CD4-positive, alpha-beta memory T cell (primary cell): ENCODE data around the gene MORN1. TPM values are rescaled to one million over a fixed set of nuclear protein-coding genes. Genes with fewer than 3 reads are reported as not detected.

ENCODE experiments used
- CTCF ChIA-PET: fragments of 350-600 bp; sonication (Branson Sonifier 250); formaldehyde crosslinking; loops from one replicate; lab custom pipeline; 2021; ENCODE audit warnings: inconsistent platforms; ENCODE audit not compliant: partially characterized antibody; lab: Charles Lee
- POLR2A ChIA-PET: fragments of 350-600 bp; sonication (Branson Sonifier 250); formaldehyde crosslinking; loops from one replicate; lab custom pipeline; 2021; ENCODE audit not compliant: partially characterized antibody; lab: Charles Lee
- DNase-seq, 5 donors: peaks; one replicate each; pipeline versions ENCODE4 v3.0.0 to v3.0.0-alpha.2; 2020 to 2022; ENCODE audit warnings: mixed read lengths in 1 of 5
- H3K27ac ChIP-seq: one replicate; pipeline ENCODE4 v1.7.0; 2013; ENCODE audit warnings: low read depth, low read length
- H3K27me3 ChIP-seq: 2 replicates; pipeline ENCODE4 v1.7.0; 2013; ENCODE audit warnings: mild to moderate bottlenecking, low read length, moderate library complexity; ENCODE audit not compliant: insufficient read depth
- H3K36me3 ChIP-seq: 2 replicates; pipeline ENCODE4 v1.7.0; 2013; ENCODE audit warnings: mild to moderate bottlenecking, low read length, moderate library complexity; ENCODE audit not compliant: insufficient read depth
- H3K4me1 ChIP-seq: 2 replicates; pipeline ENCODE4 v1.7.0; 2013; ENCODE audit warnings: mild to moderate bottlenecking, low read length, moderate library complexity; ENCODE audit not compliant: insufficient read depth
- H3K4me3 ChIP-seq, 2 donors: one replicate each; pipeline ENCODE4 v1.7.0; 2013; ENCODE audit warnings: low read length in 2 of 2, mild to moderate bottlenecking in 1 of 2
- H3K9me3 ChIP-seq, 2 donors: one replicate each; pipeline ENCODE4 v1.7.0; 2013; ENCODE audit warnings: low read length in 2 of 2, control low read depth in 1 of 2; ENCODE audit not compliant: control insufficient read depth in 1 of 2
- H3K27ac Mint-ChIP-seq, 7 donors: one replicate each; pipeline ENCODE4 v1.8.0; 2020 to 2021; ENCODE audit warnings: mixed read lengths in 7 of 7, mild to moderate bottlenecking in 6 of 7, inconsistent platforms in 3 of 7, moderate library complexity in 3 of 7
- H3K27me3 Mint-ChIP-seq, 2 donors: one replicate each; pipeline ENCODE4 v1.8.0; 2020 to 2021; ENCODE audit warnings: mixed read lengths in 2 of 2
- H3K36me3 Mint-ChIP-seq, 2 donors: one replicate each; pipeline ENCODE4 v1.8.0; 2020 to 2021; ENCODE audit warnings: mixed read lengths in 2 of 2, inconsistent platforms in 1 of 2, mild to moderate bottlenecking in 1 of 2
- H3K4me1 Mint-ChIP-seq, 4 donors: one replicate each; pipeline ENCODE4 v1.8.0; 2020 to 2021; ENCODE audit warnings: mixed read lengths in 4 of 4, mild to moderate bottlenecking in 1 of 4
- H3K4me3 Mint-ChIP-seq, 8 donors: one replicate each; pipeline ENCODE4 v1.8.0; 2020 to 2021; ENCODE audit warnings: mixed read lengths in 8 of 8, mild to moderate bottlenecking in 7 of 8, moderate library complexity in 6 of 8, inconsistent platforms in 3 of 8
- H3K9me3 Mint-ChIP-seq, 8 donors: one replicate each; pipeline ENCODE4 v1.8.0; 2020 to 2021; ENCODE audit warnings: mixed read lengths in 8 of 8, mild to moderate bottlenecking in 5 of 8, inconsistent platforms in 3 of 8, moderate library complexity in 1 of 8
- intact Hi-C: fragments of 100-400 bp; cut with micrococcal nuclease; formaldehyde crosslinking; loops from one replicate; pipeline ENCODE4 v1.15.1; 2023
- polyA plus RNA-seq, 2 donors: library from polyadenylated mRNA; unstranded; fragments of 300-500 nt; fragmentation: Illumina TruSeq; gene quantifications; one replicate each; pipeline ENCODE4 v1.2.3, GENCODE V29; 2021
- total RNA-seq, 2 experiments: library from RNA; stranded (reverse); gene quantifications; one replicate each; pipeline ENCODE4 v1.2.3, GENCODE V29; 2021

Gene MORN1
- total and polyA plus RNA-seq, 4 experiments from 2014 or later: 1.9 to 15.3 (median 7.4) TPM

- Histone ChIP-seq H3K27ac (no peak overlapping the region), H3K4me1 (peaks cover 9% of the 10 kb centered on the region), H3K4me3 (no peak overlapping the region), H3K27me3 (no peaks in the 10 kb centered on the region), H3K36me3 (peaks cover 34% of the 10 kb centered on the region), H3K9me3 (no peaks in the 10 kb centered on the region)
- no peaks in the 10 kb centered on the region for H3K9me3 Mint-ChIP-seq
- H3K27ac Mint-ChIP-seq: peak overlapping the region in 3 of 7 donors; percentile 76 to 88 (median 80)
- peaks cover 0 to 14% (median 5%) of the 10 kb centered on the region in 4 donors for H3K4me1 Mint-ChIP-seq
- no peaks in the 10 kb centered on the region for H3K27me3 Mint-ChIP-seq
- DNase-seq: peak in 1 of 5 donors; percentile 13
- intact Hi-C loops: no loop called here
- CTCF ChIA-PET: no interaction called here
- H3K4me3 Mint-ChIP-seq: peak overlapping the region in 2 of 8 donors; percentile 24 to 43
- peaks cover 14 to 44% of the 10 kb centered on the region in 2 donors for H3K36me3 Mint-ChIP-seq
- POLR2A ChIA-PET: interaction anchor here (0.9 to 2.1 kb wide), 3 partner anchors 14 to 178 kb away, joined by 3 to 8 read pairs (median 3); partner anchors contain the start of genes MORN1 and RER1
Observed at GRCh38 chr1:2407166-2407990, 16.0 kb upstream of the MORN1 start.

- Histone ChIP-seq H3K4me1 (peaks cover 4% of the 10 kb centered on the region), H3K4me3 (no peak overlapping the region), H3K27me3 (no peaks in the 10 kb centered on the region), H3K36me3 (peaks cover 42% of the 10 kb centered on the region), H3K9me3 (no peaks in the 10 kb centered on the region), H3K27ac (no peak overlapping the region)
- POLR2A ChIA-PET: interaction anchor here (0.9 to 2.1 kb wide), 2 partner anchors 15 to 179 kb away, joined by 3 to 8 read pairs; partner anchors contain the start of genes MORN1 and RER1
- DNase-seq: peak in 1 of 5 donors; percentile 39
- Mint-ChIP-seq H3K27me3 (no peaks in the 10 kb centered on the region), H3K9me3 (no peaks in the 10 kb centered on the region), H3K4me3 (no peak overlapping the region), H3K27ac (peak overlapping the region in 1 of 7 donors; percentile 80), H3K4me1 (peaks cover 0 to 13% (median 3%) of the 10 kb centered on the region in 4 donors), H3K36me3 (peaks cover 22 to 50% of the 10 kb centered on the region in 2 donors)
- CTCF ChIA-PET: no interaction called here
- intact Hi-C loops: no loop called here
Observed at GRCh38 chr1:2406451-2407041, 15.2 kb upstream of the MORN1 start.

- H3K27ac Mint-ChIP-seq: no peak overlapping the region
- Histone ChIP-seq H3K4me3 (no peak overlapping the region), H3K4me1 (no peaks in the 10 kb centered on the region), H3K27me3 (no peaks in the 10 kb centered on the region), H3K27ac (no peak overlapping the region), H3K9me3 (no peaks in the 10 kb centered on the region), H3K36me3 (peaks cover 46% of the 10 kb centered on the region)
- H3K9me3 Mint-ChIP-seq: no peaks in the 10 kb centered on the region
- CTCF ChIA-PET: no interaction called here
- DNase-seq: peak in 1 of 5 donors; percentile 30
- H3K4me1 Mint-ChIP-seq: peaks cover 0 to 10% (median 2%) of the 10 kb centered on the region in 4 donors
- H3K27me3 Mint-ChIP-seq: no peaks in the 10 kb centered on the region
- intact Hi-C loops: no loop called here
- H3K4me3 Mint-ChIP-seq: no peak overlapping the region
- POLR2A ChIA-PET: interaction anchor here (0.9 to 1.0 kb wide), 2 partner anchors 14 to 140 kb away, joined by 3 to 6 read pairs; partner anchors contain the start of genes MORN1 and RER1
- peaks cover 25 to 54% of the 10 kb centered on the region in 2 donors for H3K36me3 Mint-ChIP-seq
Observed at GRCh38 chr1:2405588-2406295, 14.4 kb upstream of the MORN1 start.

- Histone ChIP-seq H3K4me3 (no peak overlapping the region), H3K27me3 (no peaks in the 10 kb centered on the region), H3K9me3 (no peaks in the 10 kb centered on the region), H3K4me1 (no peaks in the 10 kb centered on the region), H3K27ac (no peak overlapping the region), H3K36me3 (peaks cover 53% of the 10 kb centered on the region)
- Mint-ChIP-seq H3K27me3 (no peaks in the 10 kb centered on the region), H3K9me3 (no peaks in the 10 kb centered on the region), H3K4me1 (peaks cover 0 to 8% (median 4%) of the 10 kb centered on the region in 4 donors), H3K36me3 (peaks cover 33 to 57% of the 10 kb centered on the region in 2 donors), H3K27ac (peak overlapping the region in 3 of 7 donors; percentile 16 to 42 (median 35)), H3K4me3 (no peak overlapping the region)
- DNase-seq: peak in 1 of 5 donors; percentile 10
- POLR2A ChIA-PET: interaction anchor here (0.9 to 1.0 kb wide), 2 partner anchors 13 to 141 kb away, joined by 3 to 6 read pairs; partner anchors contain the start of genes MORN1 and RER1
- CTCF ChIA-PET: no interaction called here
- intact Hi-C loops: no loop called here
Observed at GRCh38 chr1:2404890-2405511, 13.6 kb upstream of the MORN1 start.

GRCh38 chr1:2404142-2404889, 13.0 kb upstream of the MORN1 start:
- no peak overlapping the region for H3K27ac ChIP-seq
- peak in 1 of 5 donors; percentile 9 for DNase-seq
- Mint-ChIP-seq H3K27ac (peak overlapping the region in 4 of 7 donors; percentile 22 to 64 (median 42)), H3K4me3 (no peak overlapping the region), H3K4me1 (peaks cover 0 to 10% (median 4%) of the 10 kb centered on the region in 4 donors), H3K36me3 (peaks cover 36 to 59% of the 10 kb centered on the region in 2 donors), H3K9me3 (no peaks in the 10 kb centered on the region), H3K27me3 (no peaks in the 10 kb centered on the region)
- intact Hi-C loops: no loop called here
- ChIA-PET CTCF (no interaction called here), POLR2A (interaction anchor here (1.0 kb wide), 1 partner anchor 141 kb away, joined by 3 read pairs; no protein-coding TSS in a partner anchor)
- H3K4me3 ChIP-seq: no peak overlapping the region
- H3K36me3 ChIP-seq: peaks cover 60% of the 10 kb centered on the region
- no peaks in the 10 kb centered on the region for H3K9me3 ChIP-seq
- no peaks in the 10 kb centered on the region for H3K4me1 ChIP-seq
- no peaks in the 10 kb centered on the region for H3K27me3 ChIP-seq

- H3K4me3 ChIP-seq: no peak overlapping the region
- H3K27me3 ChIP-seq: no peaks in the 10 kb centered on the region
- no peak overlapping the region for H3K27ac ChIP-seq
- Mint-ChIP-seq H3K4me3 (no peak overlapping the region), H3K36me3 (peaks cover 41 to 61% of the 10 kb centered on the region in 2 donors), H3K27me3 (no peaks in the 10 kb centered on the region), H3K4me1 (peaks cover 0 to 17% (median 4%) of the 10 kb centered on the region in 4 donors), H3K9me3 (no peaks in the 10 kb centered on the region), H3K27ac (peak overlapping the region in 1 of 7 donors; percentile 35)
- ChIA-PET POLR2A (interaction anchor here (1.1 to 3.0 kb wide), 2 partner anchors 9 to 12 kb away, joined by 3 to 8 read pairs; partner anchors contain the start of genes MORN1 and RER1), CTCF (no interaction called here)
- no peaks in the 10 kb centered on the region for H3K9me3 ChIP-seq
- peaks cover 63% of the 10 kb centered on the region for H3K36me3 ChIP-seq
- DNase-seq: no peak
- intact Hi-C loops: no loop called here
- no peaks in the 10 kb centered on the region for H3K4me1 ChIP-seq
Observed at GRCh38 chr1:2403273-2403672, 11.9 kb upstream of the MORN1 start.
